ENCODE measurements around the gene DUSP10.

DUSP10 gene

GRCh38 chr1:221728037-221728505 is 13.8 kb downstream of the DUSP10 start:
- no peak for DNase-seq

DNA sequence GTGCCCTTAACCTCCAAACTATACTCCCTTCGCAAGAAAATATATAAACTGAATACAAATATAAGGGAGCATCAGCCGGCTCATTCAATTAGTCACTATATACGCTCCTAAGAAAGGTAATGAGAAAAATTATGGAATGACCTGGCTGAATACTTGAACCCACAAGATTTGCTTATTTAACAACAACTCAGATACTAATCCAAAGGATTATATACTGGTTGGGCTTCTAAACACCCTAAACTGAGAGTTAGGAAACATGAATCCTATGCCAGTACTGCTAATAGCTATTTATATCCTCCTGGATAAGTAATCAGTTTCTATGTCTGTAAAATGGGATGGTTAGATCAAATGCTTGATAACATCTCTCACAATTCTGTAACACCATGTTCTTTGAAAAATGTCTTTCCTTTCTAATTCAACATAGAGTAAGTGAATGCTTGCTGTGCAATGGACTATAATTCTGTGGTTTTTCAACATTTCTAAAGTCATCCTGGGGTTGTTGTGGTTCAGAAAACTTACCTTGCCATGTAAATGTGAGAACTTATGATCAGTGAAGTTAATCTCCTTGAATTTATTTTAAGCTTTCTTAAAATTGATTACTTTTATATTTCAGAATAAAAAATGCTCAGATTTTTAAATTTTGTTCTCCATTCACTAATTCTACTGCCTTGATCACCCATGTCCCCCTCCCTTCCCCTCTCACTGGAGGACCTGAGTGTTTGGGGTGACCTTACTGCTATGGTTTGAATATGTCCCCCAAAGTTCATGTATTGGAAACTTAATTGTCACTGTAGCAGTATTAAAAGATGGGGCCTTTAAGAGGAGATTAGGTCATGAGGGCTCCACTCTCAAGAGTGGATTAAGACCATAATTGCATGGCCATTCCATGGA is 14.5 kb downstream of the DUSP10 start:
- no peak for DNase-seq

DNA sequence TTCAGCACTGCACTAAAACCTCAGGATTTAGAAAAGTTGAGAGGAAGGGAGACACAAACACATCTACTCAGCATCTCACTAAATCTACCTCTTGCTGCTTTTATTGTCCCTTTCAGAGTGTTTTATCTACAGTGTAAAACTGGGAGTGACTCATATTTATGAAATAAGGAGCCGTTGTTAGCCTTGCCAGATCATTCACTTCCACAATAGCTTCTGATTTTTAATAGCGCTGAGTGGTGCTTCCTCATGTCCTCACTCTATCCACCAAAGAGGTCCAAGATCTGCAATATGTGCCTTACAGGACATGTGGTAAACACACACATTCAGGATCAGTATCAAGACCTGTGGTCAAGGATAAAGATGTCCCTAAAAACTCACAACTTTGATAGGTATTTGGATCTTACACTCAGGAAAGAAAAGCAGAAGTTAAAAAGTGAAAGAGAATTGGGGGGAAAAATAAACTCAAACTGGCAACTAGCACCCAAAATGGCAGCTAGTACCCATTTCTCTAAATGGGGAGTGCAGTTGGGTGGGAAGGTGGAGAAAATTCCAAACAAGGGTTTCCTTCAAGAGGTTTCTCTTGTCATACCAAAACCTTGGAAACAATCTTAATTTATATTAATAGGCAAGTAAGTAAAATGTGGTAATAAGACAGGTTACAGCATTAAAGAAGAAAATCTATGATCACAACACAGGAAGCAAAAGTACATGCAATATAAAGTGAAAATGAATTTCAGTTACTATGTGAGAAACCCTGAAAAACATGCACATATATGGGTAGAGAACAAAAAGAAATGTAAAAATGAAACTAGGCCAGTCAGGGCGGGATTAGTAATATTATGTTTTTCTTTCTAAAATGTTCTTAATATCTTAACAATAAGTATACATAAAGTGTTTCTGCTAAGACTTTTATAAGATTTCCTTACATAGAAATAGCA is 15.9 kb downstream of the DUSP10 start:
- peak; percentile 28 to 50 for DNase-seq

DNA sequence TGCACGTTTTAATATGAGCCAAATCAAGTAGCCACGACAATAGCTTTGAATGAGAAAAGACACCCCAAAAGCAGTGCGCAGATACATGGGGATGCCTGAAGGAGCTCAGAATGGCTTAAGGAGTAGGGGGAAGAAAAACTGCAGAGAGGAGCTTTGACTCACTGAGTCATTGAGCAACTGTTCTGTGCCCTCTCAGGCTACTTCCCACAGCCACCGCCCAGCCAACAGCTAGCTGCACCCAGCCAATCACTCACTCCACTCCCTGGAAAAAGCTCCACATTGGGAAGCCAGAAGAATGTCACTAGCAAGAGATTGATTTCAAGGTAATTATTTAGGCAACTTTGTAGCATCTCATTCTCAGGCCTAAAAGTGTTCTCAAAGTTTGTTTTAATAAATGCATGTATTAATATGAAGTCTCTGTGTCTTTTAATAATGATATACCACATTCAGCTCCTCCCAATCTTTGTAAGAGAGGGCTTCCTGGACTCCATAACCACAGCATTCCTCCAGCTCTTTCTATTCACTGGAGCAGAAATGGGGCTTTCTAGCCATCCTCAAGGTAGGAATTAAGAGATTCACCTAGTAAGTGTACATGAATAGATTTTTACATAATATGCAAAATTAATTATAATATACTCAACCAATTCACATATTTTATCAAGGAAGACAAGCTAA is 16.8 kb downstream of the DUSP10 start:
- peak; percentile 5 to 16 for DNase-seq

GRCh38 chr1:221723848-221724236 is 18.0 kb downstream of the DUSP10 start:
- DNase-seq = no peak

GRCh38 chr1:221723018-221723847 is 18.7 kb downstream of the DUSP10 start:
- no peak for DNase-seq

- DNase-seq = no peak
These were observed 19.5 kb downstream of the DUSP10 start for GRCh38 chr1:221722254-221723017.

GRCh38 chr1:221720545-221720944 is 21.3 kb downstream of the DUSP10 start:
- DNase-seq = no peak

- no peak for DNase-seq
These were observed 21.9 kb downstream of the DUSP10 start for GRCh38 chr1:221719987-221720386.

GRCh38 chr1:221719278-221719597 is 22.7 kb downstream of the DUSP10 start:
- DNase-seq = no peak

- DNase-seq = peak in 1 of 2 experiments; percentile 17
These were observed 23.3 kb downstream of the DUSP10 start for GRCh38 chr1:221718381-221719277.

DNA sequence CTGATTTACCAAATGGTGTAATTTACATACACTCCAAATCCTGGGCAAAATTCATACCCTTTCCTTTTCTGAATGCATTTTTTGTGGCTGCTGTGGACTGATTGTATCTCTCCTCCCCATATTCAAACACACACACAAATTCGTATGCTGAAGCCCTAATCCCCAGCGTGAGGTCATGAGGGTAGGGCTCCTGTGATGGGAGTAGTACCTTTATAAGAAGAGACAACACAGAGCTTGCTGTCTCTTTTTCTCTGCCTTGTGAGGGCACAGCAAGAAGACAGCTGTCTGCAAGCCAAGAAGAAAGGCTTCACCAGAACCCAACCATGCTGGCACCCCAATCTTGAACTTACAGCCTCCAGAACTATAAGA is 24.4 kb downstream of the DUSP10 start:
- no peak for DNase-seq

GRCh38 chr1:221716713-221717484 is 25.0 kb downstream of the DUSP10 start:
- DNase-seq = no peak

- DNase-seq = no peak
These were observed 26.3 kb downstream of the DUSP10 start for GRCh38 chr1:221715321-221716169.

GRCh38 chr1:221714227-221715152 is 27.4 kb downstream of the DUSP10 start:
- no peak for DNase-seq

- peak; percentile 54 to 67 for DNase-seq
These were observed 29.0 kb downstream of the DUSP10 start for GRCh38 chr1:221712776-221713431.

DNA sequence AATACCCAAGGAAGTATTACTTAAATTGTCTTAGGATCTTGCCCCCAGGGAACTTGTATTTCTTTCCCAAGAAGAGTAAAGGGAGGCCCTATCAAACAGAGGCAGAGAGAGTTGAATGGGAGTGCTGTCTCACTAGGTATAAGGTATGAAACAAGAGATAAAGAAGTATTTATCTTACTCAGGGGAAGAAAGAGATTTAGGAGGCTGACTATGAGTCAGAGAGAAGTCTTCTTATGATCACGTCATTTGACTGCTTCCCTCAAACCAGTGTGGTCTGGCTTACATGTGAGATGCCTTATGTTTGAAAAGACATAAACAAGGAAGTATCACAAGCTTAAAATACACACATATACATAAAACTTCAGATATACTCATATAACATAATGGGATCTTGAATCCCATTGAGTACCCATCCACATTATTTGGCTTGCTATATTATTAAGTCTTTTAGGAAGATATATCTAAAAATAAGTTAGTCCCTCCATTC is 29.6 kb downstream of the DUSP10 start:
- DNase-seq = peak; percentile 41 to 52

Data from Kasumi-1 (cell line).